GM21619 (cell line): ENCODE data around the gene GPATCH4.
"Not testable (repeated sequence)": the region's sequence is repeated elsewhere in the genome, so short reads cannot be mapped to it uniquely, and the experiment has no call there.

Experiments
- ATAC-seq: cut with Tn5 transposase; IDR thresholded peaks from one replicate; pipeline ENCODE4 v1.9.1; 2021; ENCODE audit not compliant: unreplicated experiment

GPATCH4 gene

DNA sequence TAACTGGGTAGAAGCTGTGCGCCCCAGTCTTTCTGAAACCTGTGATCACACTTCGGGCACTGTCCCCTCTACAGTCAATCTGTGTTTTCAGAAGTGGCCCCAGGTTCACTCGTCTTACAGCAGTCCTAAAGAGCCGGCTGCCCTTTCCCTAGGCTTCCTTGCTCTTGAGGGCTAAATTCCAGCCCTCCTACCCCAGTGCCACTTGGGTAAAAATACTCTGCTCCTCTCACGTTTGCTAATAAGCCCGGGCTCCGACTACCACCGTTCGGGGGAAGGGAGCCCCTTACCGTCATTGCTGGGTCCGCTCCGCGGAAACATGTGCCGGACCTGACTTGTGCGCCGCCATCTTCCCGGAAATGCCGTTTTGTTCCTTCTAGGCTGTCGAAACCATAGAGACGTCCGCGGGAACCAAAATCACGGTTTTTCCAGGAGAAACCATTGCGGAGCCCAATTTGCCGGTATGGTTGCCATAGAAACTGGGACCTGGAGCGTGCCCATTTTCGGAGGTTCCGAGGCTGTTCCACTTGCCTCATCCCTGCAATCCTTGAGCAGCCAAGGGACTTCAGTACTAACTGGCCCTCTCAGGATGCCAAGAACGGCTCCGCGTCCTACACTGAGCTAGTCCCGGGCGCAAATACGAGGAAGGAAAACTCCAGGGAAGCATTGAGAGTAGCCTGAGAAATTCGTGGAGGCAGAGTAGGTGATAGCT is at the start of gene GPATCH4:
GPATCH4 (minus strand) TSS at position 358 of the 709 bp plus-strand sequence.
- peak; percentile 59 for ATAC-seq

DNA sequence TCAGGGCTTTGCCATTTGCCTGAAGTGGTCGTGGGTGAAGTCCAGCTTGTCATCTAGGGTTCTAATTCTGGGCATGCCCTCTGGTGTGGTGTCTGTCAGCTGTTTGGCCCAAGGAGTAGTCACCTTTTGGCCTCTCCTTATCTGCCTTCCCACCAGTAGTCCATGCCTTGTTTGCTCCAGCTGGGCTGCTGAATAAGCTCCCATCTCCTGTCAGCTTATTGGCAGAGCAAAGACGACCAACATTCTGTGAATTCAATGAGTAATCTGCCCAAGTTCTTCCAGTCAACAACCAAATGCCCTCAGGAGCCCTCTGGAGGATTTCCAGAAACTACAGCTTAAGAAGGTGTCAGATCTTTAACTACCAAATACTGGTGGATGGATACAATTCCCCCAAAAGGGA is 47.7 kb upstream of the GPATCH4 start:
- ATAC-seq = no peak

DNA sequence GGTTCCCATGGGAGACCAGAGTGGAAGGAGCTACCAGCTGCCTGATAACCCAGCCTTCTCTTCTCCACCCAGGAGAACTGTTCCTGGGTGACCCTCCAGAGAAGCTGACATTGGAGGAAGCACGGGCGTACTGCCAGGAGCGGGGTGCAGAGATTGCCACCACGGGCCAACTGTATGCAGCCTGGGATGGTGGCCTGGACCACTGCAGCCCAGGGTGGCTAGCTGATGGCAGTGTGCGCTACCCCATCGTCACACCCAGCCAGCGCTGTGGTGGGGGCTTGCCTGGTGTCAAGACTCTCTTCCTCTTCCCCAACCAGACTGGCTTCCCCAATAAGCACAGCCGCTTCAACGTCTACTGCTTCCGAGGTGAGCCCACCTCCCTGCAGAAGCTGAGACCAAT is 47.2 kb upstream of the GPATCH4 start:
- no peak for ATAC-seq

DNA sequence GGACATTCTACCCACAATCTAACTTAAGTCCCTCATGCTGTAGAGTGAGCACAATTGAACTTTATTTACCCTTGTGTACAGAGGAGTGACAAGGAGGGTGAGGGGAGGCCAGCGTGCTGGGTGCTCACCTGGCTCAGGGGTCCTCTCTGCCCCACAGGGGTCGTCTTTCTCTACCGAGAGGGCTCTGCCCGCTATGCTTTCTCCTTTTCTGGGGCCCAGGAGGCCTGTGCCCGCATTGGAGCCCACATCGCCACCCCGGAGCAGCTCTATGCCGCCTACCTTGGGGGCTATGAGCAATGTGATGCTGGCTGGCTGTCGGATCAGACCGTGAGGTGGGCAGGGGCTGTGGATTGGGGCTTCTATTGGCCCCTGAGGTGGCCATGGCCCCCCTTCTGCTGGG is 46.1 kb upstream of the GPATCH4 start:
- no peak for ATAC-seq

DNA sequence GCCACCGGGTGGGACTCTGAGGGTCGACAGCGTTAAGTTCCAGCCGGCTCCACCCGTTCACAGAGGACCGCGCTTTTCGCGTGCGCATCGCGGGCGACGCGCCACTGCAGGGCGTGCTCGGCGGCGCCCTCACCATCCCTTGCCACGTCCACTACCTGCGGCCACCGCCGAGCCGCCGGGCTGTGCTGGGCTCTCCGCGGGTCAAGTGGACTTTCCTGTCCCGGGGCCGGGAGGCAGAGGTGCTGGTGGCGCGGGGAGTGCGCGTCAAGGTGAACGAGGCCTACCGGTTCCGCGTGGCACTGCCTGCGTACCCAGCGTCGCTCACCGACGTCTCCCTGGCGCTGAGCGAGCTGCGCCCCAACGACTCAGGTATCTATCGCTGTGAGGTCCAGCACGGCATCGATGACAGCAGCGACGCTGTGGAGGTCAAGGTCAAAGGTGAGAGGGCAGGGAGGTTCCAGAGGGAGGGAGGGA is 45.5 kb upstream of the GPATCH4 start:
- no peak for ATAC-seq

DNA sequence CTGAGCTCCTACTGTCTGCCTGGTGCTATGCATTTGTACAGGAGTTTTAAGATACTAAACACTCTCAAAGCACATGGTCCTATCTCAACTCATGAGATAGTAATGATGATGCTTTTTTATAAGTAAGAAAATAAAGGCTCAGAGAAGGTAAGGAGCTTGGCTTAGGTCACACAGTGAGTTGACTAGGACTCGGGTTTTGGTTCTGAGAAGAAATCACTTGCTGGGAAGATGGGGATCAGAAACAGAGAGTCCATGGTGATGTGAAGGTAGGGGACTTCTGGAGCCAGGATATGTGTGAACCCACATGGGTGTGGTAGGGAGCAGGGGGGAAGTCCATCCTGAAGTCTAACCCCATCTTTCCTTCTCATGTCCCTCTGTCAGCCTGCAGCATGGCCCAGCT is 44.4 kb upstream of the GPATCH4 start:
- ATAC-seq = no peak

DNA sequence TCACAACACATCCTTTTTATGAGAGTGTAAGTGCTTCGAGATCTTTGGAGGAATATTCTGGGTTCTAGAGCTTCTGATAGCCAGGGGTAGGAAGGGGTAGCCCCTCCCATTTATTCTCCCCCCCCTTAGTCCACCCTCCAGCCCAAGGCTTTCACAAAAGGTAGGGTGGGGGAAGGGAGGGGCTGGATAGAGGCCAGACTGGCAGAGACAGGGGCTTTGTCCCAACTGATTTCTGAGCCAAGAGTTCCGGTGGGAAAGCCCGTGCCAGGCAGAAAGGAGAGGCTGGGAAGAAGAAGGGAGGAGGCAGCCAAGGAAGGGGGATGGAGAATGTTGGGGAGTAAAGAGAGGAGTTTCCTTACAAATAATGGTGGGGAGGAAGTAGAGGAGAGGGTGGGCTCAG is 43.8 kb upstream of the GPATCH4 start:
- ATAC-seq = no peak

DNA sequence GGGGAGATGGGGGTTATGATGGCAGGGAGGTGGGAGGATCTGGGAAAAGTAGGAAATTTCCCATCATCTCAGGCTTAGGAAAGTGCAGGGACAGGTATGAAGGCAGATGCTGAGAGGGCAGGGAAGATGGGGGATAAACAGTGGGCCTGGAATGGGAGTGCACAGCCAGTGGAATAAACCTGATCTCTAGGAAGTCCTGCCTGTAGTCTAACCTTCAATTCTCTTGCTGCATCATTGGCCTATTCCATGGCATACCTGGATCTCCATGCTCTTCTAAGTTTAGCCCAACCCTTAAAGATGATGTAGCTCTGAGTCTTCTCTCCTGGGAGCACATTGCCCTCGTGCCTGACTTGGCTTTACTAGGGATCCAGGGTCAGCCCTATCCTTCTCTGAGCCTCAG is 43.4 kb upstream of the GPATCH4 start:
- ATAC-seq = no peak

DNA sequence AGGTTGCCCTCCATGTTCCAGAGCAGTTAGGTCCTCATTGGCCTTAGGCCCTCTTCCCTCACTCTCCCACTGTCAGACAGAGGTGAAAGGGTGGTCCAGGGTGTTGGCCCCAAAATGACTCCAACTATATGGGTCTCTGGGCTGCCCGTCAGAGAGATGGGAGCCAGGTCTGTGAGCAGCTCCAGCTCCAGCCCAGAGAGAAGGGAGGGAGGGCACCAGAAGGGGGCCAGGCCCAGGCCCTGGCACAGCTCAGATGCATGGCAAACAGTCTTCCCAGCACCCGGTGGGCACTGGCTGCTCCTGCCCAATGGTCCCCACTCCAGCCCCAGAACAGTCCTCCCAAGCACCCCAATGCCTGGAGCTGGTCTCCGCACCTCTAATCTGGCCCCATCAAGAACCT is 42.9 kb upstream of the GPATCH4 start:
- ATAC-seq = no peak

DNA sequence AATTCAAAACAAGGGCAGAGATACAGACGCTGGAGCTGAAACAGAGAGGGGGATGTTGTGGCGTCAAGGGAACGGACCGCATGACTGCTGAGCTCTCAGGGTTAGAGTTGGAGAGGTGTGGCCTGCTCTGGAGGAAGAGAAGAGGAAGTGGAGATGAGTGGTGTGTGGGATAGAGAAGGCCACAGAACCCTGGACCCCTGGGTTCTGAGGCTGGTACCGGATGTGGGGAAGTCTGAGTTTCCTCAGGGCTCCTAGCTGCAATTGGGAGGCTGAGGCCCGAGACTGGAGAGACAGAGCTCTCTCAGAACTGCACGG is 42.5 kb upstream of the GPATCH4 start:
- ATAC-seq = no peak

DNA sequence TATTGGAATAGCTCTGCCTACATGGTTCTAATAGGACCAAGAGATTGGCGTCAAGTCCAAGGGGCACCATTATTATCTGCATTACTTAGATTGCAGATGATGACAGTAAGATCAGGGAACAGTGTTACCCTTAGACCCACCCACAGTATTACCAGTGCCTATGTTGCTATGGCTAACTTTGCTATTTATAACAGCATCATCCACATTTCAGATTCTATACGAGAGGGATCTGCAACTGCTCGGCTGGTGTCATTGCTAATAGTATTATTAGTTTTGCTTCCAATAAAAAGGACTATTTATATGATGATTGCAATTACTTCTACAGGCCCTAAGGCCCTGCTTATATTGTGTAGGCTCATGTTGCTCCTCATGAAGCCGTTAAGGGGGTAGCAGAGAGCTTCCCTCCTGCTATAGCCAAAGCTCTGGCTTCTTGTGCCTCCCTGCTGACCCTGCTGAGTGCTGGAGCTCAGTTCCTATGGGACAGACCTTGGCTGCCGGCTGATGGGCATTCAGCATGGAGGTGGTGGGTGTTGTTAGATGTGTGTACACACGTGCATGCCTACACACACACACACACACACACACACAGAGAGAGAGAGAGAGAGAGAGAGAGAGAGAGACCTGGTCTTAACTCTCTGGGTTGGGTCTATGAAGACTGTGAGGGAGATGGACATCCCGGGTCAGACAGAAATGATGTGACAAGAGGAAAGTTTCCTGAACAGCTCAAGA is 41.9 kb upstream of the GPATCH4 start:
- no peak for ATAC-seq

DNA sequence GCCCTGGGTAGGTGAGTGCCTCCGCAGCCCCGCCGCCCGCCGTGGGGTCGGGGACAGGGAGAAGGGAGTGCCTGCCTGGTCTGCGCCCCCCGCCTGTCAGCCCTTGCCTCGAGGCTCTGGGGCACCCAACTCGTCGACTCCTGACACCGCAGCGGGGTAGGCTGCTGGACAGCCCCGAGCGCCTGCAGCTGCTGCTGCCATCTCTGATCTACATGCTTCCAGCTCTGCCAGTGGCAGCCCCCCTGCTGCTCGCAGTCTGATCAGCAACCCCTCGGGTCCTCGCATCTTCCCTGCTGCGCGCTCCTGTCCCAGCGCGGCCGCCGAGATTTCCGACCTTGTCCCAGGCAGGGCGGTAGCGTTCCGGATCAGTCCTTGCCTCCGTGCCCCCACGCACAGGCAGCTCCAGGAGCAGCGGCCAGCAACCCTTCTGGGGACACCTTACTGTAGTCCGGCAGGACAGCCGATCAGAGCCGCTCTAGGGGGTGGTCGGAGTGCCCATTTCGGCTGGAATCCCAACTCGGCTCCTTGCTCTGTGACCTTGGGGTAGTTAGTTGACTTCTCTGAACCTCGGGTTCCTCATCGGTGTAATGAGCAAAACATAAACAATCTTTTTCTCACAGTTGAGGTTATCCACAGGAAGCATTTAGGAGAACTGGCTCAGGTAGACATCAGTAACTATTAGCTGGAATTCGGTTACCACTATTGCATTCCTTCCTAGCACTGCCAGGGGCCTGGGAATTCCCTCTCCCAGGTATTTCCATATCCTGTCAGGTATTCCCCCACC is 41.2 kb upstream of the GPATCH4 start:
- ATAC-seq = no peak

DNA sequence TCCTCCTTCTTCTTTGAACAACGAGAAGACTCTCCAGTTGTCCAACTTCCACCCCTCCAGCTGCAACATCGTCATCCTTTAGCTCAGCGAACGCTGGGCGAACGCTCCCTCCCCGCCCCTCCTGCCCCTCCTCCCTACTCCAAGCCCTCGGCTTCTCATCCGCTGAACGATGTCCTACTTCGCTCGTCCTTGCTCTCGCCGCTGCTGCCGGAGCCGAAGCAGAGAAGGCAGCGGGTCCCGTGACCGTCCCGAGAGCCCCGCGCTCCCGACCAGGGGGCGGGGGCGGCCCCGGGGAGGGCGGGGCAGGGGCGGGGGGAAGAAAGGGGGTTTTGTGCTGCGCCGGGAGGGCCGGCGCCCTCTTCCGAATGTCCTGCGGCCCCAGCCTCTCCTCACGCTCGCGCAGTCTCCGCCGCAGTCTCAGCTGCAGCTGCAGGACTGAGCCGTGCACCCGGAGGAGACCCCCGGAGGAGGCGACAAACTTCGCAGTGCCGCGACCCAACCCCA is 40.5 kb upstream of the GPATCH4 start, which contains the start of gene BCAN:
BCAN (plus strand) TSS at position 357 of the 504 bp plus-strand sequence. CDS start 3,938 bp downstream, outside the sequence.
- no peak for ATAC-seq

DNA sequence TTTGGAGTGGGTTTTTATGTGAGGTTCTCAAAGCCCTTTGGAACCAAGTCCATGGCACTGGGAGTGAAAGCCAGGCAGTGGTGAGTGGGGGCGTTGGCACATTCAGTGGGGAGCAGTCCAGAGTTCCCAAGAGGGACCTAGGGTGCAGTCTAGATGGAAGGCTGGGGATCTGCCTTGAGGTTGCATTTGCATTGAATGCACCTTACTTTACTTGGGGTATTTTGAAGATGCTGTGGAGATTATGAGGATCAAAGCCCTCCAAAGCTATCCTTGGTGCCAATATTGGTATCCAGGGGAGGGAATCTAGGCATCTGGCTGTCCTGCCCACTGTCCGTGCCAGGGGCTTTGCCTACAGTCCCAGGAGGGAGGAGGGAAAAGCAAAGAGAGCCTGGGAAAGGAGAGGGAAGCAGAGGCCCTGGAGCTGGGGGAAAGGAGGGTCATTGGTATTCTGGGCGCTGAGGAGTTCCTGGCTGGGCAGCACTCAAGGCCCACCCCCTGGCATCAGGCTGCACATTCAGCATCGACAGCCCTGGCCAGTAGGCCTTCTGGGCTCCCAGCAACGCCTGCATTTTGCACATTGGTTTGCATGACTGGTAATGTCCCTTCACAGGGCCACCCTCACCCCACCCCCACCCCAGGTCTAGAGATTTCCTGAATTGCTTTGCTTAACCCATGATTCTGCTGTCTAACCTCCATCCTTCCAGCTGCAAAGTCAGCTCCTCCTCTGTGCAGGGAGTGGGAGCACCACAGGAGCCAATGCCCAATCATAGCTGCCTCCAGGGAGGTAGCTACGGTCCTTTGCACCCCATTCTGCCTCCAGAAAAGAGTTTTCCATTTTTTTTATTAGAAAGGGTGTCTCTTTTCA is 39.8 kb upstream of the GPATCH4 start:
- no peak for ATAC-seq

DNA sequence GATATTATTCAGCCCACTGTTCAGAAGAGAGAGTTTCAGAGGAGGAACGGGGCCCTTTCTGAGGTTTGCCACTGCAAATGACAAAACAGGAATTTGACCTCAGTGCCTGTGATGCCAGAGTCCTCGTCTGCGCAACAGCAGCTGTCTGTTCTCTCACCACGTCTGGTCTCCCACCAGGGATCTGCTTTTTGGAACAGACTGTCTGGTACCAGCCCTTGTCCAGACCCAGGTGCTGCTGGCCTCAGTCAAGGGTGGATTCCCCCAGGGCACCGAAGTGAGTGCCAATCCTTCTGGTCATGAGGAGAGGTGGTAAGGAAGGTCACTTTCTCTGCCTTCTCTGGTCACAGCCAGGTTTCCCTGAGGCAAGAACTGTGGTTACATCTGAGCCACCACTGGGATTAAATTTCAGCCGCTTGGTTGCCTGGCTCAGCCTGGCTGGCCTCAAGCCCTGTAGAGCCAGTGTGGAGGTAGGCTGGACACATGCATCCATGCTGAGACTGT is 38.4 kb upstream of the GPATCH4 start:
- ATAC-seq = no peak

DNA sequence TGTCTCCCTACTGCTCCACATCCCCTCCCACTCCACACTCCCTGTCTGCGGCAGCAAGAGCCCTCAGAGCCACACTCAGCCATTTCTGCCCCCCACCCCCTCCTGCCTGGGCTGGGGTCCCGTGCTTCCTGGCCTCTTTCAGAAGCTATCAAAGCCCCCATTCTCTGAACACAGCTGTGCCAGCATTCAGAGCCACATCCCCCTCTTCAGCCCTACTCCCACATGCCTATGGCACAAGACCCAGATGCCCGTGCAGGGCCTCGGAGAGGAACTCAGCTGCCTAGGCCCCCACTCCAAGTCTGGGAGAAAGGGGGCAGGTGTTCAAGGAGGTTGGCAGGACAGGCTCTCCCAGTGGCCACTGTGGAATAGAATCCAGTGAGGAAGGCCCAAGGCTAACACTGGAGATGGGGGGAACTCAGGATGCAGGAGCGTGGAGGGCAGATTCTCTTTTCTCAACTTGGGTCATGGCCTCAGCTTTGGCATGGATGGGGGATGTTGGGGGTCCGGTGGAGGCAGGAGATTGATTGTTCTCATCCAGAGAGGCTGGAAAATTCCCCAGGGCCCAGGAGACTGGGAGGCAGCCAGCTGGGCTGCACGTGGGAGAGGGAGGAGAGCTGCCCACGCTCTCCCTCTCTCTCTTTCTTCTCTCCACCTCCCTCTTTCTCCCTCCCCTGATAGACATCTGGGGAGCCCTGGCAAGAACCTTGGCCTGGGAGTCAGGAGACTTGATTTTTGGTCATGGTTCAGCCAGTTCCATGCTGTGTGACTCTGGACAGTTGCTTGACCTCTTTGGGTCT is 37.1 kb upstream of the GPATCH4 start:
- ATAC-seq = no peak

DNA sequence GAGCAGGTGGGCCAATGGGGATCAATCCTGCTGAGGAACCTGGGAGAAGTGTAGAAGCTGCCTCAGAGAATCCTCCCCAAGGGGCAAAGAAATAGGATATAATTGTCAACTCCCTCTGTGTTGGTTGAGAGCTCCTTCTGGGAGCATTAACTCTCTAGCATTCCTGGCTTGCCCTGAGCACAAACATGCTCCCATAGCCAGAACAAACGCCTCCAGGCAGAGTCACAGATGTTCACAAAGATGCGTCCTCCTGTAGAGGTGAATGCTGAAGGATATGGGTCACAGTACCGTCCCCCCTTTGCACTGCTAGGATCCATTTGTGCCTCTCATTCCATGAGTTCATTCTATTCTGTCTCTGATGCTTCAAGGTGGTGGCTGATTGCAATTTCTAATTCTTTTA is 31.1 kb upstream of the GPATCH4 start:
- no peak for ATAC-seq

DNA sequence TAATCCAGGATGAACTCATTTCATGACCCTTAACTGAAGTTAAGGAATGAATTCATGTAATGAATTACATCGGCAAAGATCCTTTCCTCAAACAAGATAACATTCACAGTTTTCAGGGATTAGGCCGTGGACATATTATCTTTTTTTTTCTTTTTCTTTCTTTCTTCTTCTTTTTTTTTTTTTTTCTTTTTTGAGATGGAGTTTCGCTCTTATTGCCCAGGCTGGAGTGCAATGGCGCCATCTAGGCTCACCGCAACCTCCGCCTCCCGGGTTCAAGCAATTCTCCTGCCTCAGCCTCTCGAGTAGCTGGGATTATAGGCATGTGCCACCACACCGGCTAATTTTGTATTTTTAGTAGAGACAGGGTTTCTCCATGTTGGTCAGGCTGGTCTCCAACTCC is 29.9 kb upstream of the GPATCH4 start:
- ATAC-seq = not testable (repeated sequence)

DNA sequence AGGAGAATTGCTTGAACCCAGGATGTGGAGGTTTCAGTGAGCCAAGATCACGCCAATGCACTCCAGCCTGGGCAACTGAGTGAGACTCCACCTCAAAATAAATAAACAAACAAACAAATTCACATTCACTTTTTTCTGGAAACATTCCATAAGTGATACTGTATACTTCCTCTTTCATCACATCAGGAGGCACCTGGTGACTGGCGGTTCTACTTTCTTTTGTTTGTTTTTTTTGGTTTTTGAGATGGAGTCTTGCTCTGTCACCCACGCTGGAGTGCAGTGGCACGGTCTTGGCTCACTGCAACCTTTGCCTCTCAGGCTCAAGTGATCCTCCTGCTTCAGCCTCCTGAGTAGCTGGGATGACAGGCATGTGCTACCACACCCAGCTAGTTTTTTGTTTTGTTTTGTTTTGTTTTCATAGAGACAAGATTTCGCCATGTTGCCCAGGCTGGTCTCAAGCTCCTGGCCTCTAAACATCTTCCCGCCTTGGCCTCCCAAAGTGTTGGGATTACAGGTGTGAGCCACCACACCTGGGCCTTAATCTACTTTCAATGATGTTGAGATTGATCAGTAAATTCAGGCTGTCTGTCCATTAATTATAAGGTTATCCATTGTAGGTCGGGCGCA is 28.7 kb upstream of the GPATCH4 start:
- no peak for ATAC-seq
